Activated CD4-positive, CD25-positive, alpha-beta regulatory T cell (primary cell): ENCODE measurements around the gene FAM221B.

Experiments
- DNase-seq, 4 experiments: peaks; one replicate each; lab custom pipeline; 2025; lab: John Stamatoyannopoulos, UW

FAM221B gene

DNA sequence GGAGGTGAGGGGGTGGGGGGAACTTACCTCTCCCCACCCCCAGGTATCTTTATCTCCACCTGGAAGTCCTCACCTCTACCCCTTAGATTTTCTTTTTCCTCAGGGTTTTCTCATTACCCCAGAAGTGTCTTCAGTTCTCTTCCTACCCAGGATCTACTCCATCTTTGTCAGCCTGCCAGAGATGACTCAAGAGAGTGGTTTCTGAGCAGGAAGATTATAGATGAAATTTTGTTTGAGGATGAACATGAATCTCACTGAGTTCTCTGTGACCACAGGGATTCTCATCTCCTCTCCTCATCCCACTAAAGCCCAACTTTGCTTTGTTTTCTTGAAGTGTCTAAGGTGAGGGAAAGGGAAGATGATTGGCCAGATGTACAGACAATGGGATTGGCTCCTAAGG, 8.5 kb downstream of the FAM221B start:
- DNase-seq: no peak

DNA sequence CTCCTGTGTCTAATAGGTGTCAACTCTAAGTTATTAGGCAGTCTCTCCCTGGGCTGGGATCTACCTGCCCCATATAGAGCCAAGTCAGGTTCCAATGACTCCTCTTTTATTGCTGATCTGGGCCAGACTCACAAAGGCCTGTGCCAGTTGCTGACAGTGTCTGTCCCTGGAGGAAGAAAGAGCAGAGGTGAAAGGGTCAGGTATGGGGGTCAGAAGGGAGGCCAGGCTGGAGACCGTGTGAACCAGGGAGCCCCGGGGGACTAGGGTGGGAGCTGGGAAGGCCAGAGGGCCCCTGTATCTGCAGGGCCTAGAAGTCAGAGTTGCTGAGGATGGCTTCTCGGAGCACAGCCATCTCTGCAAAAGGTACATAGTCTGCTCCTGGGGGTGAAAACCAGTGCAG, 10.2 kb downstream of the FAM221B start:
- no peak for DNase-seq

DNA sequence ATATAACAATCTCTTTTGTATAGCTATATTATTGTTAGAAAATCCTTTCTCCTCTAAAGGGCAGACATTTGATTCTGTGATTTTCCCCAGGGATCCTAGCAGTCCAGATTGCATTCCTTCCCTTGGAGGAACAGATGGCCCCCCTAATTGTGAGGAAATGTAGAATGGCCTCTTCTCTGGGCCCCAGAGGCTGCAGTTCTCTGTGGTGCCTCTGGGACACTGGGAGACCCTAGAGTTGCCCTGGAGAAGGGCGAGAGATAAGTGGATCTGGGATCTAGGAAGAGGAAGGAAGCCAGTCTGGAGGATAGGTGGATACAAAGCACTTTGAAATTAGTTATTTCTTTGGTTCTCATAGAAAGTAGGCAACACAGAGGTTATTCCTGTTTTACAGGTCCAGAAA, 11.8 kb downstream of the FAM221B start:
- DNase-seq: no peak

DNA sequence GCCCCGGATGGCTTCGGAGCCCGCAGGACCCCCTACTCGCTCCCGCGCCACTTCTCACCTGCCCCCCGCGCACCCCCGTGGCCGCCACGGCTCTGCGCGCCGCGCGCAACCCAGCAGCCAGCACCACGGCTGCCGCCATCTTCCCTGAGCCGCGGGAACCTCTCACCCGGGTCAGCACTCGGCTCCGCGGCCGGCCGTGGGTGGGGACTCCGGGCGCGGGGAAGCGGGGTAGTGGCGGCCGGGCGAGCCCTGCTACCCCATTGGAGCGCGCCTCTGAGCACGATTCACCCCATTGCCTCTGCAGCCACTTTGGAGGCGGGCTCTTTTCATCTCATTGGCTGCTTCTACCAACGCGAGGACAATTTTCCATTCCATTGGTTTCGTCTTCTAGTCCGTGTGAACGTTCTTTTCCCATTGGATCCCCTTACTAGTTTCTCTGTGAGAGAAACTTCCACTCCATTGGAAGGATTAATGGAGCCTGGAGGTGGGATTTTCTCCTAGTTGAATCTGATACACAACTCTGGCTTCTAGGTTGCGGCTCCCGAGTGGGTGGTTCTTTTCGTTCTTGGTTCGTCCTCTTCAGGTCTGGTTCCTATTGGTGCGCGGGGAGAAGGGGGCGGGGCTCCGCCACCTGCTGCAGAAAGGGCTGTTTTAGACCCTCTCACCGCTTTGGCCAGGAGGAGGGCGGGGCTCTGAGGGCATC, 13.5 kb downstream of the FAM221B start, which contains the start of gene HINT2:
TSS of gene HINT2 (minus strand) at position 202 of the 703 bp plus-strand sequence. CDS start at position 139, 63 bp downstream.
- DNase-seq: peak; percentile 84 to 94 (median 91)

DNA sequence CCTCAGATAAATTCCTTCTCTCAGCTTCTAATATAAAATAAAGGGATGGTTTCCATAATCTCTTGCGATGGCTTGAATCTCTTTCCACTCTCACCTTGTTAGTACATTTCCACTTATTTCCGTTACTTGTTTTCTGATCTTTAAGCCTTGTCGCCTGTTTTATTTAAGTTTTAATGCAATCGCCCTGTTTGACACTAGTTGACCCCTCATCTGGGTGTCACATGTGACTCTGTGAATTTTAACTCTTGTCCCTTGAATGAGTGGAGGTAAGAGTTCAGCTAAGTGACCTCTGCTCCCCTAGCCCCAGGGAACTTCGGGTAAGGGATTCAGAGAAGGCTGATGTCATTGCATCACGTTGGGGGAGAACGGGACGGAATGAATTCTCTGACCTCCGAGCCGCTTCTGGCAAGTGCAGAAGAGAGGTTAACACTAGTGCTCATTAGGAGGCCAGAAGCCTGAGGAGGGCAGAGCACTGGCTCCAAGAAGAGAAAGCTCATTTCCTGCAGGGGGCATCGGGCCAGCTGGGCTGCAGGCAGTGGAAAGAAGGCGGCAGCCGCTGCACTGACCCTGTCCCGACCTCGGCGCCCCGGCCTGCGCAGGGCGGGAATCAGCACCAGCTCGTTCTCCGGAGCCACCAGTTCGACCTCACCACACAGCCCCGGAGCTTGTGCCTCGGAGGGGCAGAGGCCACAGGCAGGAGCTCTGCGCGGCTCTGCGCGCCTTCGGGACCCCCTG, 14.3 kb downstream of the FAM221B start:
- no peak for DNase-seq

DNA sequence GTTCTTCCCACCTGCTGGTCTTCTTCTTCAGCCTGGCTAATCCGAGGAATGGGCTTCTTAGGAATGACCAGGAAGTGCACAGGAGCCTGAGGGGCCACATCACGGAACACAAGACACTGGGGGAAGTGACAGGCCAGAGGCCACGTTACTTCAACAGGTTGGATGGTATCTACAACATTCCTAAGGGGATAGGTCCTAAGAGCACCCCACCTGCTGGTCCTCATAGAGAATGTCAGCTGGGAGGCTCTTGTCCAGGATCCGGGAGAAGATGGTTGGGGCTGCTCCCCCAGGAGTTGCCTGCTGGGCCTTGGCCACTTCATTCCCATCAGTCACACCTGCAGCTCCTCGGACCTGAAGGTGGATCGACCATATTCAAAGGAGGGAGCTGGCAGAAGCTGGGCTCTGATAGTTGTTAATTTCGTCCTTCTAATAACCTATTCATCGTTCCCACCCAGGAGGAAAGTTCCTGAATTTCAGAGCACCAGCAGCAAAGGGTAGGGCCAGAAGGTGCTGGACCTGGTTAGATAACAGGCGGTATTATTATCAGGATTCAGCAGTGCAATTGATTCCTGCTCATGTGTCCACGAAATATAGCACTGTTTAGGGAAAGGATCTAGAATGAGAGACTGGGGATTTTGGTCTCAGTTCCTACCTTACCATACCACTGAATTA, 15.0 kb downstream of the FAM221B start:
- DNase-seq: no peak

DNA sequence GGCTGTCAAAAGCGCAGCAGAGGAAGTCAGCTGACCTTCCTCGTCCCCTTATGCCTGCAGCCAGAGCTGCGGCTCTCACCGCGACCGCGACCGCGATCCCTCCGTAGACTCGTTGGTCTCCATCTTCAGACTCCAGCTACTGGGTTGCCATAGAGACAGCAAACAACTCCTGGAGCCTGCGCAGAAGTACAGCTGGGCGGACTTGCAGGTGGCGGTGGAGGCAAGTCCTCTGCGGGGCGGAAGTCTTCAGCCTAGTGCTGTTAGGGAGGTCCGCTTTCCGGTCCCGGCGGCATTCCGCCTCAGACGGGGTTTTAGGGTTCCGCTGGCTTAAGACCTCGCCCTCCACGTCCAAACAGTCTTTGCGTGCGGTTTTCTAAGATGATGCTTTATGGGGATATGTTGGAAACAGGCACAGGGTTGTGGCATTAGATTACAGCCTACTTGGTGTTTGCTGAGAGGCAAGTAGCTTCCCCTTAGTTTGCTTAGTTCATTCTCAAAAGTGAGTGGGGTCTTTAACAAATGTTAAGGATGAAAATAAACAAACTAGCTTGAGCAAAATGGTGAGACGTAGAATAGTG, 16.4 kb downstream of the FAM221B start, which contains the start of gene SPAG8:
TSS of gene SPAG8 (minus strand) at position 238 of the 578 bp plus-strand sequence. CDS start at position 123, 115 bp downstream.
- DNase-seq: peak; percentile 70 to 87 (median 80)

DNA sequence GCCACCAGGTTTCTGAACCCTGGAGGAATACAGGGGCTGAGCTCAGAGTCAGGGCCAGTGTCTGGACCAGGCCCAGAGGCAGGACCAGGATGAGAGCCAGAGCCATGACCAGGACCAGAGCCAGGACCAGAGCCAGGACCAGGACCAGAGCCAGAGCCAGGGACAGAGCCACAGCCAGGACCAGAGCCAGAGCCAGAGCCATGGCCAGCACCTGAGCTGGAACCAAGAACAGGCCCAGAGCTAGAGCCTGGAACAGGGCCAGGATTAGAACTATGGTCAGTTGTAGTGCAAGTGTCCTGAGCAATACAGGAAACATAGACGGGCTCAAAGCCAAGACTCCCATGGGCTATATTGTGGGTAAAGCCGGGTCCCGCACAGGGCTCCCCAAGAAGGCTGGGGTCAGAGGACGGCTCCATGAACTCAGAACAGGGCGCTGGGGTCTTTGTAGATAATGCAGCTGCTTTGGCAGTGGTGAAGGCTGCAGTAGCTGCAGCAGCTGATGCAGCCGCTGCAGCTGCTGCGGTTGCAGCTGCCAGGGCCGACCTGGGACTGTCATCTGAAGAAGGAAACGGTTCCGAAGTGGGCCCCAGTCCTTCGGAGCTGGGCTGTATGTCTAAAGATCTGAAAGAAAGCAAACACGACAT, 17.0 kb downstream of the FAM221B start:
- no peak for DNase-seq

DNA sequence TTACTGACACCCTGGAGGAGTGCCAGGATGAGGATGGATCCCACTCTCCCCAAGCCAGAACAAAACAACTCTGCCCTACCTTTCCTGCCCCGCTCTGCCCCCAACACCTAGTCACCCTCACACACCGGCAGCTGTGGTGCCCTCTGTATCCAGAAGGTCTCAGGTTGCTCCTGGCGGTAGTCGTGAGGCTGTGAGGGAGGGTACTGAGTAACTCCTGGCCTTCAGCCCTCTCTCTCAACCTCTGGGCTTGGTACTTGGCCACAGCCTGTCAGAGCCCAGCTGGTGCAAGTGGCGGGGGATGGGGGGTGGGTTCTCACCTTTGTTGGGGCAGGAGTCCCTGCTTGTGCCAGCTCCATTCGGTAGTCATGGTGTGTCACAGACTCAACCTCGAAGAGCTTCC, 18.4 kb downstream of the FAM221B start:
- DNase-seq: no peak

DNA sequence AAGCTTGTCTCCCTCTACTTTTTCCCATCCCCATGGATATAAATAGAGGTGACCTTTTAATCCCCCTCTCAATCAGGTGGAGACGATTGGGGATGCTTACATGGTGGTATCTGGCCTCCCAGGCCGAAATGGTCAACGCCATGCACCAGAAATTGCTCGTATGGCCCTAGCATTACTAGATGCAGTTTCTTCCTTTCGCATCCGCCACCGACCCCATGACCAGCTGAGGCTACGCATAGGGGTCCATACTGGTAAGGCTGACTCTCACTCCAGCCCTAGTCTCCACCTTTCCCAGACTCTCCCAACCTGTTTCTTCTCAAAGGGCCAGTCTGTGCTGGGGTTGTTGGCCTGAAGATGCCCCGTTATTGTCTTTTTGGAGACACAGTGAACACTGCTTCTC, 20.1 kb downstream of the FAM221B start:
- no peak for DNase-seq

DNA sequence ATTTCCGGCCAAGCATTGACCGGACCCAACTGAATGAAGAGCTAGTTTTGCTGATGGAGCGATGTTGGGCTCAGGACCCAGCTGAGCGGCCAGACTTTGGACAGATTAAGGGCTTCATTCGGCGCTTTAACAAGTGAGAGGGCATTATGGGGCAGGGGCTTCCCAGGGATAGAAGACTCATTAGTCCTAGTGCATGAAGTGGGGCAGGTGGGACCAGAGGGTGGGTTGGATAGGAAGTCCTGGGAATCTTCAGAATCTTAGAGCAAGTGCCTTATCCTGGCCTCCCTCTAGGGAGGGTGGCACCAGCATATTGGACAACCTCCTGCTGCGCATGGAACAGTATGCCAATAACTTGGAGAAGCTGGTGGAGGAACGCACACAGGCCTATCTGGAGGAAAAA, 22.4 kb downstream of the FAM221B start:
- no peak for DNase-seq

DNA sequence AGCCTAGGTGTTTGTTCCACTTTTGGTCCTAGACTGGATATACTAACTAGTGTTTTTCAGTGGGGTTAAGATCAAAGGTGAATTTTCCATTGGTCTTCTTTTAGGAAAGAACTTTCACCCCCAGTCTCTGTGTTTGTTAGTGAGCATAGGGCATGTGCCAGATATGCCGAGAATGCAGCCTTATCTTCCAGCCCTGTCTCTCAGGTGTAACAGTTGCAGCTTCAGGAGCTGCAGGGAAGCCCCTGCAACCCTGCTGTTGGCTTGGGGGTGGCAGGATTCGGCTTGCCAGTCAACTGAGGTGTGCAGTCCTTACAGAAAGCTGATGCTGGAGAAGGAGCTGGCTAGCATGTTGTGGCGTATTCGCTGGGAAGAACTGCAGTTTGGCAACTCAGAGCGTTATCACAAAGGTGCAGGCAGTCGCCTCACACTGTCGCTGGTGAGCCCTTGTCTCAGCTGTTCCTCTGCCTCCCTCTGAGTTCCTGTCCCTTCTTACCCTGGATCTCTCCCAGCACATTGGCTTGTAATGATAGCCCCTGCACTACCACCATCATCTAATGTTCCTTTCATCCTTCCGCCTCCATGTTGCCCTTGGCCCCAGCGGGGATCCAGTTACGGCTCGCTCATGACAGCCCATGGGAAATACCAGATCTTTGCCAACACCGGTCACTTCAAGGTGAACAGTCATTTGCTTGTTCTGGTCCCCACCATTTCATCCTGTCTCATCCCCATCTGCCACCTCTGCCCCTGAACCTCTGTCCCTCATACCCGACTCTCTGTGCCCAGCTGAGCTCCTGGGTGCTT, 27.0 kb downstream of the FAM221B start:
- no peak for DNase-seq

DNA sequence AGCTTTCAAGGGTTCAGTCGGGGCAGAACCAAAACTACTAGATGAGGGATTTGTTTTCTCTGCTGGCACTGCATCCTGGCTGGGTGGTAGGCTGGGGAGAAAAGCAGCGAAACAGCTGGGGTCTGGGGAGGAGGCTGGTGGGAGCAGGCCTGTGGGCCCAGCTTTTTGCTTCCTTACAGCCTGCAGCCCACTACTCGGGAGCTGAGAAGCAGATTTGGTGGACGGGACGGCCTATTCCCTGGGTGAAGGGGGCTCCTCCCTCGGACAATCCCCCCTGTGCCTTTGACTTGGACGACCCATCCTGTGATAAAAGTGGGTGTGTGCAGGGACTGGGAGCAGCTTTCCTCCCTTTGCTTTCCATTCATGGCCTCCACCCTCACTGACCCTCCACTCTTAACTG, 28.0 kb downstream of the FAM221B start:
- no peak for DNase-seq

DNA sequence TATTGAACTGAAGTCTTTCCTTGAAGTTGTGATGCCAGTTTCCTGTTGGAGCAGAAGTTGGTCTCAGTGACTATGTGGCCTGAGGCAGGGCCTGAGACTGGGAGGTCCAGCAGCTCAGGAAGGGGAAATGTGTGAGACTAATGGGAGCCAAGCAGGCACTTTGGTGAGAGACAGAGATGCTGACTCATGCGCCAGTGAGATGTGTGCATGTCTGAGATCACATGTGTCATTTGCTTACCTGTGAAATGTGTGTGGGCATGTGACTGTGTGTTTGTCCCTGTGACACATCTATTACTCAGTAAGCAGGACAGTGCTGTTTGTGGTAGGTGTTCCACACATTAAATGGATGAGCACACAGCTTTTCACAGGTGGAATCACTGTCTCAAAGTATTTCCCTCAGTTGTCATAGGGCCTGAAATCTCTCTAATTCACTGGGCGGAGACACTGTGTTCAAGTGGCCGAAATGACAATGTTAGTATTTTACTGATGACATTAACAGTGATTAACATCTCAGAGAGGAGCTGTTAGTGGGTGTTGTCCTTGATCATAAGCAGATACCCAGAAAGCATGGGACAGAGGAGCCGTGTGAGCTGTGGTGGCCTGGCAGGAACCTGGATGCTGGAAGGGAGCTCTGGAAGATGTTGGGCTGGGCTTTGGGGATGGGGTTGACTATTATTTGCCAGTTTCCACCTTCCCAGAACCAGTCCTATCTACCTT, 29.7 kb downstream of the FAM221B start:
- DNase-seq: no peak

DNA sequence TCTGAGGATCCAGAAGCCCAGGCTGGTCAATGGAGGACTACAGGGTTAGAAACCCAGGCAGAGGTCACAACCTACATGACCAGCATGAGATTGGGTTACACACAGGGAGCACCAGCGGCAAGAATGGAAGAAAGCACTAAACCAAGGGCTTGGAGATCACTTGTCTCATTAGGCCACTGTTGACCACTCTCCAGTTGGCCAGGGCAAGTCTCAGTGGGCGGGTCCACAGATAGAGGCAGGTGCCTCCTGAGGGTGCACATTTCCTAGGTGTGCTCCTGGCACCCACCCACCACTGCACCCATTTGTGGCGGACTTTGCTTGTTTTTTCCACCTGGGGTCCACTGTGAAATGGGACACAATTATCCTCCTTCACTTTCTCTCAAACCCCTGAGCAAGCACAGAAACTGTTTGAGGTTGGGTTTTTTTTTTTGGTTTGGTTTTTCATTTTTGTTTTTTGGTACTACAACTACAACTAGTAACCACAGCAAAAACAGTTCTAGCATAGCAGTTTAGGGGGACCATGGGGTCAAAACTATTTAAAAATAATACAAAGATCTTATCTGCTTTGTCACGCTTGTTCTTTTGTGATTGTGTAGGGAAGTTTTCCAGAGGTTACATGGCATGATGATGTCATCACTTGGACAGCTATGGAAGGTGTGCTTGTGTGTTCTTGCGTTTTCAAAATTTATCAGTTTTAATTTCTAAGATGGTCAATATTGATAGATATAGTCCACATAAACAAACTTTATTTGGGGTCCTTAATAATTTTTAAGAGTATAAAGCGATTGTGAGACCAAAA, 31.0 kb downstream of the FAM221B start:
- no peak for DNase-seq

DNA sequence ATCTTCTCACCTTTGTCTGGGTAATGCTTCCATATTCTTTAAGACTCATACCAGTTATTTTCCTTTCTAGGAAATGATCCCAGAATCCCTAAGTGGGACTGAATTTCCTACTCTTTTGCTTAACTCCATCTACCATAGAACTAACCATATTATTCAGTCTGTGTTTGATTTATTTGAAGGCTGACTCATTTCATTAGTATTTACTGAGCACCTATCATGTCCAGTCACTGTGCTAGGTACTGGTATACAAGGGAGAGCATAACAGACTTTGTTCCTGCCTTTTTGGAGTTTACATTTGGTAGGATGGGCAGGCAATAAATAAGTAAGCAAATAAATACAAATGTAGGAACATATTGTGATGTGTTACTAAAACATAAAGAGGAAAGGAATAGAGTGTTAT, 32.8 kb downstream of the FAM221B start:
- DNase-seq: no peak

DNA sequence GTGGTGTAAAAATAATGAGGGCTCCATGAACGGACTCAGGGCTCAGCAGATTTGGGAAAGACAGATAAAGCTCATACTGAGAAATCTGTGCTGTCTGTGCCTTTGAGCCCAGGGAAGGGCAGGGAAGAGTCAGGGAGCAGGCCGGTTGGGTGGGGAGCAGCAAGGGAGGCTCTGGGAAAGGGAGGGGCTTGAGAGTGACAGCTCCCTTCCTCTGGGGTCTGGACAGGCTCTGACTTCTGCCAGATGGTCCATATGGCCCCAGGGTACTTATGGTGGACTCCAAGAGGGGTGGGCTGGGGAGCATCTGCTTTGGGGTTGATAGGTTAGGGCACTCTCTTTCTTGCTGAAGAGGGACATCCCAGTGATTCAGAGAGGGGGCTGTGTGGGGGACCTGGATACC, 35.1 kb downstream of the FAM221B start:
- no peak for DNase-seq

DNA sequence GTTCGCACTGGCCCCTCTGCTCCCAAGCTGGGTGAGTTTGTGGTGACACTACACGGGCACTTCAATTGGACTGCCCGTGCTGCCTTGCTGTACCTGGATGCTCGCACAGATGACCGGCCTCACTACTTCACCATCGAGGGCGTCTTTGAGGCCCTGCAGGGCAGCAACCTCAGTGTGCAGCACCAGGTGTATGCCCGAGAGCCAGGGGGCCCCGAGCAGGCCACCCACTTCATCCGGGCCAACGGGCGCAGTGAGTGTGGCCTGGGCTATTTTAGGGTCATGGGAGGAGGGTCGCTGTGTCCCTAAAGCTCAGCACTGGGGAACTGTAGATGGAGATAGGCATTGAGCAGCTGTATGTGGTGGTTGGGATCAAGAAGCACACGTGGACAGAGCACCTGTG, 35.7 kb downstream of the FAM221B start:
- no peak for DNase-seq

DNA sequence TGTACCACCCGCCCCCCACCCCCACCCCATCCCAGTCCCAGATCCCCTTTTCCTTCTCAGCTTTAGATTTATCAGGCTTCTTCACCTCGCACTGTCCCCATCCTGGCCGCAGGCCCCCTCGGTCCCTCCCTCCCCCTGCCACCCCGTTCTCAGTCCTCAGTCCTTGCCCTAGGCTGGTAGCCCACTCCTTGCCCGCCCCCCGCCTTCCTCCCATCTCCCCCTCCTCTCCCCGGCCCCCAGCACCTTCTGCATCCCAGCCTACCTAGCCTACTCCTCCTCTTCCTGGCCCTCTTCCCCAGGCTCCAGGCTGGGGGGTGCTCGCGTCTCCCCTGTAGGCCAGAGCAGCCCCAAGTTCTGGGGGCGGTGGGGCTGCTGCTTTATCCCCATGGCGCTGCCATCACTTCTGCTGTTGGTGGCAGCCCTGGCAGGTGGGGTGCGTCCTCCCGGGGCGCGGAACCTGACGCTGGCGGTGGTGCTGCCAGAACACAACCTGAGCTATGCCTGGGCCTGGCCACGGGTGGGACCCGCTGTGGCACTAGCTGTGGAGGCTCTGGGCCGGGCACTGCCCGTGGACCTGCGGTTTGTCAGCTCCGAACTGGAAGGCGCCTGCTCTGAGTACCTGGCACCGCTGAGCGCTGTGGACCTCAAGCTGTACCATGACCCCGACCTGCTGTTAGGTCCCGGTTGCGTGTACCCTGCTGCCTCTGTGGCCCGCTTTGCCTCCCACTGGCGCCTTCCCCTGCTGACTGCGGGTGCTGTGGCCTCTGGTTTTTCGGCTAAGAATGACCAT, 36.3 kb downstream of the FAM221B start:
- no peak for DNase-seq
